K562 treated with DMSO at 1 percent for 4 hours (cell line): ENCODE measurements around the gene LINC01488. TPM values are rescaled to one million over a fixed set of nuclear protein-coding genes. Genes with fewer than 3 reads are reported as not detected.

Experiments used
- total RNA-seq: library from RNA; unstranded; fragments of 300-600 nt; gene quantifications from 2 replicates; pipeline ENCODE4 v1.2.3, GENCODE V29; 2022; ENCODE audit not compliant: insufficient read depth

LINC01488 gene
- not detected in 2 replicates for total RNA-seq

DNA sequence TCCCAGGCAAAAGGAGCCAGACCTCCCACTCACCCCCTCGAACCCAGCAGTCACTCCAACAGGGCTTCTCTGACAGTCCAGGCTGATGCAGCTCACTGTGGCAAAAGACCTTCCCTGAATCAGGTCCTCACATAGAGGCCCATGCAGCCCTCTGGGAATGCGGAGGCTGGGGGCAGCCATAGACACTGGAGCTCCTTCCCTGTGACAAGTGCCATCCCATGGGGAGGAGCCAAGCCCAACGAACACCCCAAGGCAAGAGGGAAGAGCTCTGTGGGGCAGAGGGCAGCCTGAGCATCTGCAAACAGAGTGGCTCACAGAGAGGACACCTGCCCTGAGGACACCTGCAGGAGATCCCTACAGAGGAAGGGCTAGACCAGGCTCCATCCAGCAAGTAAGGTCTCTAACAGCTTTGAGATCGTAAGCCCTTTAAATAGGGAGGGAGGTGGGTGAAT lies at the start of gene LINC01488:
Gene LINC01488, plus strand, starts transcription at position 271 of the 452 bp plus-strand sequence.

Other genes with a start within 250 kb of the LINC01488 start
- 32.4 and 37.7 TPM in 2 replicates for gene MYEOV, start 187.5 kb upstream of the LINC01488 start, total RNA-seq
- 1.8 and 8.4 TPM in 2 replicates for gene CCND1, start 159.5 kb downstream of the LINC01488 start, total RNA-seq
- gene LTO1, start 193.7 kb downstream of the LINC01488 start, total RNA-seq, result 10.5 and 16.7 TPM in 2 replicates
- gene FGF19, start 222.4 kb downstream of the LINC01488 start, total RNA-seq, result not detected in 2 replicates